H1 (cell line): ENCODE results near the gene ZNF785. TPM values are rescaled to one million over a fixed set of nuclear protein-coding genes. Genes with fewer than 3 reads are reported as not detected.

Experiments used
- CTCF ChIA-PET: fragments of 300-600 bp; sonication (Branson Sonifier 250); formaldehyde crosslinking; loops from one replicate; lab custom pipeline; 2021; ENCODE audit not compliant: partially characterized antibody; lab: Charles Lee
- POLR2A ChIA-PET: fragments of 300-600 bp; sonication (Branson Sonifier 250); formaldehyde crosslinking; loops from one replicate; lab custom pipeline; 2021; ENCODE audit warnings: inconsistent platforms; ENCODE audit not compliant: partially characterized antibody; lab: Charles Lee
- DNase-seq, 2 experiments: peaks; one replicate each; pipeline versions ENCODE4 v3.0.0 to v3.0.0-alpha.2; 2010 to 2022; ENCODE audit warnings: low spot score in 2 of 2, low read depth in 1 of 2, mixed read lengths in 1 of 2
- FAIRE-seq: peaks from 2 replicates; lab custom pipeline; 2011; peaks lifted over from hg19 to GRCh38; lab: Jason Lieb, UNC
- H2AFZ ChIP-seq: 2 replicates; pipeline ENCODE4 v1.8.1; 2012; ENCODE audit warnings: low read length, inconsistent platforms
- H2AK5ac ChIP-seq: 2 replicates; pipeline ENCODE4 v1.6.1; 2013; ENCODE audit warnings: low read depth, low read length
- H2BK120ac ChIP-seq: replicated peaks from 2 replicates; pipeline ENCODE3; 2013; ENCODE audit warnings: low read depth, low read length, inconsistent platforms
- H2BK12ac ChIP-seq: 2 replicates; pipeline ENCODE4 v1.6.1; 2013; ENCODE audit warnings: low read depth, low read length
- H2BK15ac ChIP-seq: 2 replicates; pipeline ENCODE4 v1.6.1; 2013; ENCODE audit warnings: low read length
- H2BK20ac ChIP-seq: 2 replicates; pipeline ENCODE4 v1.6.1; 2013; ENCODE audit warnings: low read length
- H2BK5ac ChIP-seq: 2 replicates; pipeline ENCODE4 v1.6.1; 2013; ENCODE audit warnings: low read depth, low read length
- H3K14ac ChIP-seq: 2 replicates; pipeline ENCODE4 v1.6.1; 2013; ENCODE audit warnings: inconsistent platforms; ENCODE audit not compliant: insufficient read length
- H3K18ac ChIP-seq: 2 replicates; pipeline ENCODE4 v1.6.1; 2013; ENCODE audit warnings: low read length; ENCODE audit errors: extremely low read depth
- H3K23ac ChIP-seq: 2 replicates; pipeline ENCODE4 v1.6.1; 2013; ENCODE audit warnings: inconsistent platforms; ENCODE audit not compliant: insufficient read length
- H3K23me2 ChIP-seq: 2 replicates; pipeline ENCODE4 v1.6.1; 2013; ENCODE audit warnings: low read depth, low read length
- H3K27ac ChIP-seq: 2 replicates; pipeline ENCODE4 v1.6.1; 2011; ENCODE audit warnings: low read depth, low read length, inconsistent platforms
- H3K27me3 ChIP-seq, 4 experiments: replicated peaks in 1 of 4; 1 replicate in 1 of 4; 2 replicates in 3 of 4; pipeline versions ENCODE4 v1.6.1 to v1.8.1; 2011 to 2013; ENCODE audit warnings: low read length in 3 of 4, mild to moderate bottlenecking in 3 of 4, inconsistent platforms in 2 of 4, mixed read lengths in 2 of 4, moderate library complexity in 1 of 4; ENCODE audit not compliant: control insufficient read depth in 3 of 4, insufficient read depth in 3 of 4; ENCODE audit errors: extremely low read depth in 1 of 4
- H3K36me3 ChIP-seq, 4 experiments: 2 replicates each; pipeline versions ENCODE4 v1.6.1 to v1.8.1; 2011 to 2013; ENCODE audit warnings: mild to moderate bottlenecking in 4 of 4, low read length in 3 of 4, moderate library complexity in 2 of 4, control low read depth in 1 of 4, inconsistent platforms in 1 of 4; ENCODE audit not compliant: insufficient read depth in 4 of 4, control insufficient read depth in 2 of 4
- H3K4ac ChIP-seq: replicated peaks from 2 replicates; pipeline ENCODE3; 2013; ENCODE audit warnings: low read length, low read depth, mixed read lengths, inconsistent platforms; ENCODE audit not compliant: insufficient read length
- H3K4me1 ChIP-seq, 4 experiments: replicated peaks in 1 of 4; 1 replicate in 1 of 4; 2 replicates in 3 of 4; pipeline versions ENCODE4 v1.6.1 to v1.8.1; 2011 to 2013; ENCODE audit warnings: low read length in 3 of 4, inconsistent platforms in 2 of 4, mixed read lengths in 1 of 4; ENCODE audit not compliant: insufficient read depth in 4 of 4, control insufficient read depth in 3 of 4
- H3K4me2 ChIP-seq, 2 experiments: 2 replicates each; pipeline versions ENCODE4 v1.6.1 to v1.8.1; 2011 to 2013; ENCODE audit warnings: low read depth in 2 of 2, low read length in 2 of 2, control low read depth in 1 of 2, inconsistent platforms in 1 of 2, mild to moderate bottlenecking in 1 of 2; ENCODE audit not compliant: insufficient read depth in 1 of 2
- H3K4me3 ChIP-seq, 4 experiments: fragments of 200-600, 300-600 bp in 1 of 4; sonication (generic), shearing (Covaris generic), sonication (Bioruptor Twin) in 1 of 4; 2 replicates each; pipeline versions ENCODE4 v1.5.1 to v1.8.1; 2011 to 2016; ENCODE audit warnings: low read length in 4 of 4, low read depth in 3 of 4, control low read depth in 2 of 4, inconsistent platforms in 2 of 4, mild to moderate bottlenecking in 2 of 4, mixed read lengths in 1 of 4, moderate library complexity in 1 of 4; ENCODE audit not compliant: insufficient read depth in 2 of 4; ENCODE audit errors: extremely low read depth in 1 of 4
- H3K56ac ChIP-seq: replicated peaks from 2 replicates; pipeline ENCODE3; 2013; ENCODE audit warnings: low read depth, mild to moderate bottlenecking, mixed read lengths, low read length, inconsistent platforms; ENCODE audit not compliant: insufficient read length
- H3K79me1 ChIP-seq: 2 replicates; pipeline ENCODE4 v1.6.1; 2013; ENCODE audit warnings: low read depth, low read length, control low read depth
- H3K79me2 ChIP-seq, 2 experiments: 2 replicates each; pipeline versions ENCODE4 v1.6.1 to v1.8.1; 2012 to 2013; ENCODE audit warnings: low read length in 2 of 2, mild to moderate bottlenecking in 2 of 2, inconsistent platforms in 1 of 2; ENCODE audit not compliant: insufficient read depth in 2 of 2, control insufficient read depth in 1 of 2
- H3K9ac ChIP-seq, 4 experiments: replicated peaks in 1 of 4; 1 replicate in 1 of 4; 2 replicates in 3 of 4; pipeline versions ENCODE4 v1.6.1 to v1.8.1; 2011 to 2013; ENCODE audit warnings: low read depth in 3 of 4, low read length in 3 of 4, control low read depth in 2 of 4, mild to moderate bottlenecking in 2 of 4, moderate library complexity in 2 of 4, inconsistent platforms in 1 of 4; ENCODE audit errors: extremely low read depth in 1 of 4
- H3K9me3 ChIP-seq, 2 experiments: 2 replicates each; pipeline versions ENCODE4 v1.6.1 to v1.8.1; 2012 to 2013; ENCODE audit warnings: mild to moderate bottlenecking in 2 of 2, moderate library complexity in 2 of 2, control low read depth in 1 of 2, inconsistent platforms in 1 of 2, low read depth in 1 of 2, low read length in 1 of 2, mixed read lengths in 1 of 2; ENCODE audit not compliant: insufficient read depth in 2 of 2
- H4K20me1 ChIP-seq, 2 experiments: replicated peaks in 1 of 2; 2 replicates each; pipeline versions ENCODE3 to v1.8.1; 2011 to 2013; ENCODE audit warnings: inconsistent platforms in 2 of 2, low read length in 2 of 2, mild to moderate bottlenecking in 1 of 2; ENCODE audit not compliant: insufficient read depth in 2 of 2, control insufficient read depth in 1 of 2
- H4K5ac ChIP-seq: 2 replicates; pipeline ENCODE4 v1.6.1; 2013; ENCODE audit warnings: low read length, low read depth, mixed read lengths, inconsistent platforms; ENCODE audit not compliant: insufficient read length
- H4K8ac ChIP-seq: 2 replicates; pipeline ENCODE4 v1.8.0; 2013; ENCODE audit warnings: mild to moderate bottlenecking, moderate library complexity, low read length, inconsistent platforms; ENCODE audit not compliant: insufficient read depth; ENCODE audit errors: extremely low read depth
- H4K91ac ChIP-seq: replicated peaks from 2 replicates; pipeline ENCODE3; 2013; ENCODE audit warnings: low read length, mixed read lengths, inconsistent platforms; ENCODE audit not compliant: insufficient read length
- BACH1 ChIP-seq: IDR thresholded peaks from 2 replicates; pipeline ENCODE4 v1.6.1; 2012; ENCODE audit warnings: low read length, improper control_type of control experiment
- CHD1 ChIP-seq: IDR thresholded peaks from 2 replicates; pipeline ENCODE4 v1.6.1; 2012; ENCODE audit warnings: low read depth, low read length, improper control_type of control experiment
- CHD2 ChIP-seq: IDR thresholded peaks from 2 replicates; pipeline ENCODE4 v1.6.1; 2012; ENCODE audit warnings: low read length, improper control_type of control experiment
- SAP30 ChIP-seq: fragments of 300-600 bp; sonication (generic); IDR thresholded peaks from 2 replicates; pipeline ENCODE4 v1.7.1; 2012; ENCODE audit warnings: low read length, moderate library complexity, mild to moderate bottlenecking, inconsistent platforms; ENCODE audit not compliant: insufficient read depth, insufficient replicate concordance
- TAF1 ChIP-seq: IDR thresholded peaks from 2 replicates; pipeline ENCODE4 v1.6.1; 2011; ENCODE audit warnings: mild to moderate bottlenecking, low read depth, low read length
- TAF7 ChIP-seq: optimal IDR thresholded peaks from 2 replicates; pipeline ENCODE3; 2011; ENCODE audit warnings: low read depth, mild to moderate bottlenecking, inconsistent platforms, low read length, moderate library complexity, borderline replicate concordance
- WGBS, 2 experiments: shearing (Covaris generic) in 1 of 2; methylation state at CpG; one replicate each; pipeline versions ENCODE4 v1.1.6 to v1.1.7; 2013 to 2015; ENCODE audit warnings: low lambda C conversion rate in 2 of 2, mixed read lengths in 2 of 2, inconsistent platforms in 1 of 2, low coverage in 1 of 2, missing lambda C conversion rate in 1 of 2; ENCODE audit not compliant: insufficient replicate concordance in 2 of 2, insufficient coverage in 1 of 2, insufficient read length in 1 of 2; ENCODE audit errors: extremely low coverage in 1 of 2, missing lambda C conversion rate in 1 of 2; 5-methylcytosine and 5-hydroxymethylcytosine counted together
- polyA plus RNA-seq, 7 experiments: library from polyadenylated mRNA; depleted of rRNA in 3 of 7; stranded (reverse) in 5 of 7; unstranded in 2 of 7; fragments of >200 nt in 5 of 7; fragments of 200-250 nt in 2 of 7; gene quantifications; 1 replicate in 5 of 7; 2 replicates in 1 of 7; 4 replicates in 1 of 7; pipeline versions ENCODE4 v1.2.1 to v1.2.3, GENCODE V29; 2011 to 2013; ENCODE audit warnings: missing spikeins in 2 of 7, mixed read lengths in 2 of 7
- total RNA-seq: library from RNA; stranded (reverse); fragmentation: NEBNext Ultra II Directional; extraction: Animal tissue kit (Norgen Biotek cat#: 25700); gene quantifications from 2 replicates; pipeline ENCODE4 v1.2.1, GENCODE V29; 2021
- TF ChIP-seq, protein P1 (sequence below), 3 experiments: IDR thresholded peaks; 1 replicate in 2 of 3; 2 replicates in 1 of 3; pipeline versions ENCODE4 v1.5.1 to v1.6.1; 2011; ENCODE audit warnings: low read length in 3 of 3, mild to moderate bottlenecking in 3 of 3, inconsistent platforms in 2 of 3, low read depth in 1 of 3, moderate library complexity in 1 of 3; ENCODE audit not compliant: insufficient read depth in 1 of 3; ENCODE audit errors: control extremely low read depth in 1 of 3

ZNF785 gene
- total and polyA plus RNA-seq, 2 of the 8 experiments (the other 6 are each of a cell fraction or from before 2014, with no cell fraction given), result 8.6 to 12.9 TPM

GRCh38 chr16:30570636-30571444 lies 14.7 kb downstream of the ZNF785 start:
- Histone ChIP-seq H3K9ac (peak overlapping the region; percentile 52 to 70 (median 64); a peak in 5 of 7 replicates), H3K23ac (no peak overlapping the region), H3K27ac (peak overlapping the region; percentile 64; the same call in 1 of the 2 replicates), H3K4me1 (peaks cover 0 to 9% (median 2%) of the 10 kb centered on the region in 4 experiments; a peak in 5 of 7 replicates), H3K4me3 (peak overlapping the region; percentile 78 to 89 (median 82)), H4K91ac (peak overlapping the region; percentile 65), H4K20me1 (peaks cover 0 to 2% of the 10 kb centered on the region in 2 experiments), H4K5ac (peak overlapping the region; percentile 60), H2AFZ (peak overlapping the region; percentile 43; the same call in 1 of the 2 replicates), H2BK12ac (no peak overlapping the region), H3K56ac (peak overlapping the region; percentile 77), H2BK20ac (no peak overlapping the region), H2BK120ac (no peak overlapping the region), H3K23me2 (peaks cover 14% of the 10 kb centered on the region; the same call in 1 of the 2 replicates), H4K8ac (peak overlapping the region; percentile 90), H2BK5ac (peak overlapping the region; percentile 83; the same call in 1 of the 2 replicates), H3K36me3 (no peaks in the 10 kb centered on the region), H3K14ac (no peak overlapping the region), H3K4me2 (peak overlapping the region; percentile 74 to 99), H3K27me3 (no peaks in the 10 kb centered on the region; a peak in 1 of 7 replicates), H3K4ac (peak overlapping the region; percentile 96), H3K9me3 (no peaks in the 10 kb centered on the region), H2BK15ac (peak overlapping the region; percentile 46; the same call in 1 of the 2 replicates), H3K79me1 (no peaks in the 10 kb centered on the region), H3K18ac (peak overlapping the region; percentile 25; the same call in 1 of the 2 replicates), H2AK5ac (no peak overlapping the region), H3K79me2 (no peaks in the 10 kb centered on the region)
- WGBS, 2 experiments, result 18% methylated on average over 19 of the region's 22 CpGs; no CpG with 5 or more reads in 1 of the 2 experiments
- DNase-seq (peak in 1 of 2 experiments; percentile 69), FAIRE-seq (no peak)
- ChIA-PET CTCF (interaction anchor here (1.0 to 1.6 kb wide), 3 partner anchors 42 to 44 kb away, joined by 3 to 4 read pairs (median 4); no protein-coding TSS in a partner anchor), POLR2A (interaction anchor here (0.5 to 3.4 kb wide), 25 partner anchors 9 to 224 kb away, joined by 3 to 45 read pairs (median 6); partner anchors contain the start of genes ZNF689, ZNF747, ZNF764 and ZNF768)
- TF ChIP-seq TAF1 (peak; percentile 10; the same call in 1 of the 2 replicates), TAF7 (no peak), SAP30 (no peak), CHD2 (no peak), BACH1 (no peak), CHD1 (no peak)
- TF ChIP-seq, protein P1, sequence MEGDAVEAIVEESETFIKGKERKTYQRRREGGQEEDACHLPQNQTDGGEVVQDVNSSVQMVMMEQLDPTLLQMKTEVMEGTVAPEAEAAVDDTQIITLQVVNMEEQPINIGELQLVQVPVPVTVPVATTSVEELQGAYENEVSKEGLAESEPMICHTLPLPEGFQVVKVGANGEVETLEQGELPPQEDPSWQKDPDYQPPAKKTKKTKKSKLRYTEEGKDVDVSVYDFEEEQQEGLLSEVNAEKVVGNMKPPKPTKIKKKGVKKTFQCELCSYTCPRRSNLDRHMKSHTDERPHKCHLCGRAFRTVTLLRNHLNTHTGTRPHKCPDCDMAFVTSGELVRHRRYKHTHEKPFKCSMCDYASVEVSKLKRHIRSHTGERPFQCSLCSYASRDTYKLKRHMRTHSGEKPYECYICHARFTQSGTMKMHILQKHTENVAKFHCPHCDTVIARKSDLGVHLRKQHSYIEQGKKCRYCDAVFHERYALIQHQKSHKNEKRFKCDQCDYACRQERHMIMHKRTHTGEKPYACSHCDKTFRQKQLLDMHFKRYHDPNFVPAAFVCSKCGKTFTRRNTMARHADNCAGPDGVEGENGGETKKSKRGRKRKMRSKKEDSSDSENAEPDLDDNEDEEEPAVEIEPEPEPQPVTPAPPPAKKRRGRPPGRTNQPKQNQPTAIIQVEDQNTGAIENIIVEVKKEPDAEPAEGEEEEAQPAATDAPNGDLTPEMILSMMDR (IDR thresholded peaks at IDR 0.05; ENCODE audit: control extremely low read depth in 1 of 3, insufficient read depth in 1 of 3, low read depth in 1 of 3, low read length in 3 of 3), result no peak
